IMR-90 (cell line): ENCODE results near the gene ABCA4. TPM values are rescaled to one million over a fixed set of nuclear protein-coding genes. Genes with fewer than 3 reads are reported as not detected.

Experiments
- ATAC-seq: fragments of 200-7000 bp; cut with Tn5 transposase; 2 replicates; pipeline ENCODE4 v1.9.1; 2020; ENCODE audit warnings: low read depth, mild to moderate bottlenecking, moderate library complexity
- BruUV-seq: library from RNA; stranded (reverse); fragments of 400-500 nt; replicated peaks from 2 replicates; lab custom pipeline; 2021; lab: Mats Ljungman, UMichigan
- CTCF ChIA-PET: fragments of 300-600 bp; formaldehyde crosslinking; extraction: SDS; loops from one replicate; lab custom pipeline; 2021; ENCODE audit warnings: antibody characterized with exemption; lab: Yijun Ruan, JAX
- POLR2A ChIA-PET: fragments of 300-600 bp; sonication (Branson Sonifier 250); formaldehyde crosslinking; loops from one replicate; lab custom pipeline; 2022; ENCODE audit warnings: antibody characterized with exemption; ENCODE audit not compliant: unreplicated experiment; lab: Charles Lee
- DNase-seq: peaks from one replicate; pipeline ENCODE4 v3.0.0; 2013
- H2AFZ ChIP-seq: replicated peaks from 2 replicates; pipeline ENCODE3; 2013; ENCODE audit warnings: low read length, mild to moderate bottlenecking; ENCODE audit not compliant: poor library complexity
- H2AK5ac ChIP-seq: 2 replicates; pipeline ENCODE4 v1.6.1; 2013; ENCODE audit warnings: low read depth, low read length, inconsistent platforms
- H2AK9ac ChIP-seq: replicated peaks from 2 replicates; pipeline ENCODE3; 2013; ENCODE audit warnings: mild to moderate bottlenecking, low read depth, low read length, moderate library complexity; ENCODE audit not compliant: poor library complexity
- H2BK120ac ChIP-seq: 2 replicates; pipeline ENCODE4 v1.6.1; 2013; ENCODE audit warnings: low read depth, low read length, inconsistent platforms
- H2BK15ac ChIP-seq: 3 replicates; pipeline ENCODE4 v1.6.1; 2013; ENCODE audit warnings: low read depth, low read length, inconsistent platforms
- H2BK20ac ChIP-seq: 2 replicates; pipeline ENCODE4 v1.6.1; 2013; ENCODE audit warnings: low read depth, mild to moderate bottlenecking, inconsistent platforms, low read length, moderate library complexity
- H2BK5ac ChIP-seq: 2 replicates; pipeline ENCODE4 v1.6.1; 2013; ENCODE audit warnings: mild to moderate bottlenecking, low read depth, low read length, inconsistent platforms; ENCODE audit not compliant: poor library complexity, severe bottlenecking
- H3K14ac ChIP-seq: replicated peaks from 2 replicates; pipeline ENCODE4 v1.6.1; 2013; ENCODE audit warnings: low read depth, low read length, inconsistent platforms
- H3K18ac ChIP-seq: 2 replicates; pipeline ENCODE4 v1.6.1; 2013; ENCODE audit warnings: low read depth, low read length, control low read depth
- H3K23ac ChIP-seq: 2 replicates; pipeline ENCODE4 v1.6.1; 2013; ENCODE audit warnings: low read depth, low read length, inconsistent platforms
- H3K27ac ChIP-seq: 2 replicates; pipeline ENCODE4 v1.5.1; 2013; ENCODE audit warnings: mild to moderate bottlenecking, control low read depth, low read length; ENCODE audit not compliant: insufficient read depth
- H3K27me3 ChIP-seq: 2 replicates; pipeline ENCODE4 v1.6.1; 2013; ENCODE audit warnings: low read length; ENCODE audit not compliant: control insufficient read depth, insufficient read depth
- H3K36me3 ChIP-seq: 2 replicates; pipeline ENCODE4 v1.6.1; 2013; ENCODE audit warnings: low read length, mixed read lengths; ENCODE audit not compliant: control insufficient read depth, insufficient read depth
- H3K4ac ChIP-seq: 2 replicates; pipeline ENCODE4 v1.6.1; 2013; ENCODE audit warnings: low read depth, low read length, inconsistent platforms
- H3K4me1 ChIP-seq: 2 replicates; pipeline ENCODE4 v1.6.1; 2013; ENCODE audit warnings: low read length, mixed read lengths; ENCODE audit not compliant: control insufficient read depth, insufficient read depth
- H3K4me2 ChIP-seq: 2 replicates; pipeline ENCODE4 v1.6.1; 2013; ENCODE audit warnings: low read depth, mild to moderate bottlenecking, control low read depth, low read length, moderate library complexity
- H3K4me3 ChIP-seq: 2 replicates; pipeline ENCODE4 v1.5.1; 2013; ENCODE audit warnings: low read depth, mild to moderate bottlenecking, control low read depth, low read length, moderate library complexity; ENCODE audit not compliant: insufficient read depth
- H3K56ac ChIP-seq: 2 replicates; pipeline ENCODE4 v1.6.1; 2013; ENCODE audit warnings: low read length, inconsistent platforms; ENCODE audit not compliant: insufficient read depth; ENCODE audit errors: extremely low read depth
- H3K79me1 ChIP-seq, 2 experiments: 2 replicates each; pipeline ENCODE4 v1.6.1; 2013; ENCODE audit warnings: low read length in 2 of 2, inconsistent platforms in 1 of 2, low read depth in 1 of 2
- H3K9ac ChIP-seq: 2 replicates; pipeline ENCODE4 v1.6.1; 2013; ENCODE audit warnings: low read depth, low read length, control low read depth
- H3K9me1 ChIP-seq: 2 replicates; pipeline ENCODE4 v1.6.1; 2013; ENCODE audit warnings: low read length, inconsistent platforms; ENCODE audit not compliant: insufficient read depth
- H3K9me3 ChIP-seq: 2 replicates; pipeline ENCODE4 v1.6.1; 2013; ENCODE audit warnings: low read length; ENCODE audit not compliant: control insufficient read depth, insufficient read depth
- H4K20me1 ChIP-seq: 2 replicates; pipeline ENCODE4 v1.6.1; 2013; ENCODE audit warnings: low read length, inconsistent platforms; ENCODE audit not compliant: insufficient read depth
- H4K5ac ChIP-seq: 2 replicates; pipeline ENCODE4 v1.6.1; 2013; ENCODE audit warnings: mild to moderate bottlenecking, low read depth, low read length, control low read depth
- H4K8ac ChIP-seq, 2 experiments: 2 replicates each; pipeline ENCODE4 v1.6.1; 2013; ENCODE audit warnings: low read depth in 2 of 2, low read length in 2 of 2, control low read depth in 1 of 2, inconsistent platforms in 1 of 2
- H4K91ac ChIP-seq: 2 replicates; pipeline ENCODE4 v1.6.1; 2013; ENCODE audit warnings: low read depth, low read length, inconsistent platforms; ENCODE audit not compliant: insufficient read depth
- BHLHE40 ChIP-seq: fragments of 150-350 bp; IDR thresholded peaks from 2 replicates; pipeline ENCODE4 v1.6.1; 2016; ENCODE audit warnings: mild to moderate bottlenecking, low read depth, low read length
- CEBPB ChIP-seq: IDR thresholded peaks from 2 replicates; pipeline ENCODE4 v1.6.1; 2012; ENCODE audit warnings: low read depth, low read length, improper control_type of control experiment
- CHD1 ChIP-seq: IDR thresholded peaks from 2 replicates; pipeline ENCODE4 v1.6.1; 2012; ENCODE audit warnings: low read depth, low read length, improper control_type of control experiment
- CTCF ChIP-seq: conservative IDR thresholded peaks from 2 replicates; pipeline ENCODE4 v1.5.1; 2012; ENCODE audit warnings: mild to moderate bottlenecking, low read depth, low read length, improper control_type of control experiment
- ELK1 ChIP-seq: fragments of 150-350 bp; IDR thresholded peaks from 2 replicates; pipeline ENCODE4 v1.6.1; 2016; ENCODE audit warnings: low read depth, mild to moderate bottlenecking, low read length, moderate library complexity, borderline replicate concordance
- FOS ChIP-seq: fragments of 150-350 bp; IDR thresholded peaks from 2 replicates; pipeline ENCODE4 v1.6.1; 2016; ENCODE audit warnings: low read depth, low read length
- MAZ ChIP-seq: IDR thresholded peaks from 2 replicates; pipeline ENCODE4 v1.6.1; 2012; ENCODE audit warnings: low read depth, mild to moderate bottlenecking, low read length, improper control_type of control experiment, moderate library complexity, borderline replicate concordance
- MXI1 ChIP-seq: IDR thresholded peaks from 2 replicates; pipeline ENCODE4 v1.6.1; 2012; ENCODE audit warnings: low read depth, mild to moderate bottlenecking, low read length, moderate library complexity, borderline replicate concordance
- NFE2L2 ChIP-seq: fragments of 150-350 bp; IDR thresholded peaks from 2 replicates; pipeline ENCODE4 v1.6.1; 2016; ENCODE audit warnings: low read depth, mild to moderate bottlenecking, low read length
- POLR2A ChIP-seq: IDR thresholded peaks from 2 replicates; pipeline ENCODE4 v1.6.1; 2012; ENCODE audit warnings: mild to moderate bottlenecking, low read depth, low read length
- RAD21 ChIP-seq: IDR thresholded peaks from 2 replicates; pipeline ENCODE4 v1.6.1; 2012; ENCODE audit warnings: low read length, improper control_type of control experiment
- RCOR1 ChIP-seq: IDR thresholded peaks from 2 replicates; pipeline ENCODE4 v1.6.1; 2012; ENCODE audit warnings: mild to moderate bottlenecking, low read length, improper control_type of control experiment; ENCODE audit not compliant: insufficient replicate concordance
- RFX5 ChIP-seq: IDR thresholded peaks from 2 replicates; pipeline ENCODE4 v1.8.0; 2012; ENCODE audit warnings: low read depth, mild to moderate bottlenecking, low read length, moderate library complexity
- SMC3 ChIP-seq: fragments of 150-350 bp; IDR thresholded peaks from 2 replicates; pipeline ENCODE4 v1.6.1; 2016; ENCODE audit warnings: low read depth, mild to moderate bottlenecking, antibody characterized with exemption, low read length, moderate library complexity
- USF2 ChIP-seq: fragments of 150-350 bp; IDR thresholded peaks from 2 replicates; pipeline ENCODE4 v1.6.1; 2017; ENCODE audit warnings: mild to moderate bottlenecking, antibody characterized with exemption, low read length, low read depth
- WGBS, 2 experiments: methylation state at CpG; one replicate each; pipeline versions ENCODE4 v1.1.5 to v1.1.7; 2013; ENCODE audit warnings: missing lambda C conversion rate in 2 of 2; ENCODE audit not compliant: insufficient read length in 1 of 2; ENCODE audit errors: extremely low coverage in 2 of 2; 5-methylcytosine and 5-hydroxymethylcytosine counted together
- dilution Hi-C: fragments of 300-500 bp; cut with HindIII; formaldehyde crosslinking; loops from one replicate; pipeline ENCODE4 v1.14.3; 2018; ENCODE audit warnings: low sequenced_read_pairs; ENCODE audit not compliant: unreplicated experiment
- in situ Hi-C: fragments of 300-500 bp; cut with MboI; formaldehyde crosslinking; loops from 3 replicates; pipeline ENCODE4 v1.14.3; 2019; ENCODE audit warnings: low sequenced_read_pairs, inconsistent platforms, mixed read lengths
- intact Hi-C: fragments of 100-400 bp; cut with micrococcal nuclease; formaldehyde crosslinking; loops from 2 replicates; pipeline ENCODE4 v1.10.0; 2022
- polyA plus RNA-seq, 3 experiments: library from polyadenylated mRNA; depleted of rRNA; stranded (reverse); fragments of >200 nt; gene quantifications; 2 replicates each; pipeline ENCODE4 v1.2.3, GENCODE V29; 2012; ENCODE audit warnings: low replicate concordance in 1 of 3
- total RNA-seq: library from RNA; depleted of rRNA; stranded (reverse); fragments of >200 nt; gene quantifications from 2 replicates; pipeline ENCODE4 v1.2.3, GENCODE V29; 2012

ABCA4 gene
- total and polyA plus RNA-seq, 2 of the 4 experiments (the other 2 are of a cell fraction), result under 0.01 to 0.36 TPM

- in situ Hi-C loops (loop anchor here (10.0 to 25.0 kb wide), 2 partner anchors 175 to 742 kb away; partner anchors contain the start of gene SLC44A3), intact Hi-C loops (loop anchor here (10.0 kb wide), 1 partner anchor 395 kb away; no protein-coding TSS in a partner anchor)
- TF ChIP-seq RCOR1, result no peak
- TF ChIP-seq BHLHE40, result no peak
- no peak for TF ChIP-seq POLR2A
- TF ChIP-seq FOS, result no peak
- TF ChIP-seq SMC3, result no peak
- no peak for TF ChIP-seq CTCF
- TF ChIP-seq ELK1, result no peak
- no peak for TF ChIP-seq CEBPB
- TF ChIP-seq MAZ, result no peak
- TF ChIP-seq RAD21, result no peak
- TF ChIP-seq MXI1, result no peak
- no peak for TF ChIP-seq CHD1
- no peak for TF ChIP-seq USF2
- TF ChIP-seq NFE2L2, result no peak
- no peak for TF ChIP-seq RFX5
Observed at GRCh38 chr1:94069919-94070285, 51.0 kb downstream of the ABCA4 start.

More at GRCh38 chr1:94069919-94070285, 51.0 kb downstream of the ABCA4 start:
- CTCF ChIA-PET, result interaction anchor here (1.0 to 1.7 kb wide), 2 partner anchors 9 to 266 kb away, joined by 5 to 6 read pairs; no protein-coding TSS in a partner anchor
- H3K79me1 ChIP-seq, result no peaks in the 10 kb centered on the region
- WGBS, 2 experiments, result 67% methylated on average over 1 of the region's 2 CpGs; no CpG with 5 or more reads in 1 of the 2 experiments
- peak overlapping the region; percentile 75; the same call in 1 of the 2 replicates for H3K27ac ChIP-seq
- H2AK5ac ChIP-seq, result peak overlapping the region; percentile 82; the same call in 1 of the 2 replicates
- dilution Hi-C loops, result no loop called here
- H2BK120ac ChIP-seq, result peak overlapping the region; percentile 28; the same call in 1 of the 2 replicates
- POLR2A ChIA-PET, result no interaction called here
- peak overlapping the region; percentile 46; the same call in 2 of the 3 replicates for H2BK15ac ChIP-seq
- no peak overlapping the region for H3K4me3 ChIP-seq
- no peaks in the 10 kb centered on the region for H3K9me3 ChIP-seq
- H3K9me1 ChIP-seq, result peaks cover 27% of the 10 kb centered on the region
- no peak overlapping the region for H3K4me2 ChIP-seq
- H2BK20ac ChIP-seq, result peak overlapping the region; percentile 16; the same call in 1 of the 2 replicates
- no peaks in the 10 kb centered on the region for H3K27me3 ChIP-seq
- no peak for ATAC-seq
- H2AFZ ChIP-seq, result no peak overlapping the region
- H4K8ac ChIP-seq, result peak overlapping the region; percentile 45 to 46; a peak in 3 of 4 replicates
- peak overlapping the region; percentile 44; the same call in 1 of the 2 replicates for H3K4ac ChIP-seq
- H2BK5ac ChIP-seq, result peak overlapping the region; percentile 19
- BruUV-seq, result no TSS peak
- H4K5ac ChIP-seq, result peak overlapping the region; percentile 25; the same call in 1 of the 2 replicates
- 0 out of 2 replicates have a peak overlapping the region, but pooled peaks have one; percentile 65 for H3K14ac ChIP-seq
- no peak overlapping the region for H3K56ac ChIP-seq
- H4K20me1 ChIP-seq, result no peaks in the 10 kb centered on the region
- H3K18ac ChIP-seq, result peak overlapping the region; percentile 10
- H2AK9ac ChIP-seq, result no peak overlapping the region
- H3K23ac ChIP-seq, result peak overlapping the region; percentile 50; the same call in 1 of the 2 replicates
- 0 out of 2 replicates have a peak overlapping the region, but pooled peaks have one; percentile 51 for H4K91ac ChIP-seq
- DNase-seq, result no peak
- H3K9ac ChIP-seq, result no peak overlapping the region
- peaks cover 23% of the 10 kb centered on the region for H3K4me1 ChIP-seq
- H3K36me3 ChIP-seq, result no peaks in the 10 kb centered on the region
